HG02678 (cell line): ENCODE results near the gene NPAT.

Source experiments
- ATAC-seq: cut with Tn5 transposase; IDR thresholded peaks from one replicate; pipeline ENCODE4 v1.9.1; 2021; ENCODE audit warnings: mild to moderate bottlenecking, moderate library complexity; ENCODE audit not compliant: unreplicated experiment

Gene NPAT

GRCh38 chr11:108222574-108223347 is at the start of gene NPAT, which contains the start of gene ATM:
NPAT (minus strand) TSS chr11:108222638; CDS start chr11:108222536, 102 bp downstream.
ATM (plus strand) TSS chr11:108223067; CDS start chr11:108227625, 4,558 bp downstream.
- ATAC-seq, result peak; percentile 77

- ATAC-seq, result no peak
These were observed 47.1 kb upstream of the NPAT start for GRCh38 chr11:108269583-108269982.

- ATAC-seq, result no peak
These were observed 30.7 kb upstream of the NPAT start for GRCh38 chr11:108253176-108253575.

- ATAC-seq, result no peak
These were observed 24.4 kb upstream of the NPAT start for GRCh38 chr11:108246885-108247284.

GRCh38 chr11:108246308-108246707 is 23.9 kb upstream of the NPAT start:
- no peak for ATAC-seq

GRCh38 chr11:108242422-108242821 is 20.0 kb upstream of the NPAT start:
- no peak for ATAC-seq

- ATAC-seq, result no peak
These were observed 19.0 kb upstream of the NPAT start for GRCh38 chr11:108241330-108242037.

- no peak for ATAC-seq
These were observed 16.6 kb upstream of the NPAT start for GRCh38 chr11:108239076-108239475.

- ATAC-seq, result peak; percentile 49
These were observed 14.6 kb upstream of the NPAT start for GRCh38 chr11:108237058-108237481.

GRCh38 chr11:108235633-108236032 is 13.2 kb upstream of the NPAT start:
- ATAC-seq, result no peak

- ATAC-seq, result no peak
These were observed 12.8 kb upstream of the NPAT start for GRCh38 chr11:108235192-108235591.

GRCh38 chr11:108233277-108233945 is 11.0 kb upstream of the NPAT start:
- no peak for ATAC-seq

GRCh38 chr11:108228251-108228650 is 5.8 kb upstream of the NPAT start:
- ATAC-seq, result no peak

GRCh38 chr11:108226036-108226435 is 3.6 kb upstream of the NPAT start:
- no peak for ATAC-seq

GRCh38 chr11:108224911-108225786 is 2.7 kb upstream of the NPAT start:
- ATAC-seq, result no peak

- ATAC-seq, result no peak
These were observed 1.9 kb upstream of the NPAT start for GRCh38 chr11:108224366-108224765.

GRCh38 chr11:108223348-108224149 is 1.1 kb upstream of the NPAT start:
- ATAC-seq, result peak; percentile 24

- ATAC-seq, result peak; percentile 0
These were observed 396 bp downstream of the NPAT start for GRCh38 chr11:108221911-108222573.

- ATAC-seq, result no peak
These were observed 1.1 kb downstream of the NPAT start for GRCh38 chr11:108221371-108221770.
